Body of pancreas (tissue), 4 donors: ENCODE data around the gene EZH1. TPM values are rescaled to one million over a fixed set of nuclear protein-coding genes. Genes with fewer than 3 reads are reported as not detected.
A peak's percentile ranks its signal among the peaks of the same experiment; 100 is the strongest.

Source experiments
- ATAC-seq: fragments of 150-250 bp; one replicate; pipeline ENCODE4 v1.9.1; 2016
- DNase-seq, 4 donors: peaks; one replicate each; pipeline ENCODE4 v3.0.0-alpha.2; 2019
- H3K27ac ChIP-seq, 4 donors: fragments of 200-600 bp; sonication (generic); 1 replicate in 3 of 4; 2 replicates in 1 of 4; pipeline versions ENCODE4 v1.5.1 to v1.6.1; 2016 to 2019; ENCODE audit warnings: mild to moderate bottlenecking in 1 of 4, mixed read lengths in 1 of 4, moderate library complexity in 1 of 4
- H3K27me3 ChIP-seq, 2 donors: fragments of 200-600 bp; sonication (generic); one replicate each; pipeline ENCODE4 v1.6.0; 2016; ENCODE audit warnings: mild to moderate bottlenecking in 1 of 2
- H3K36me3 ChIP-seq, 2 donors: fragments of 200-600 bp; sonication (generic); replicated peaks in 1 of 2; 2 replicates each; pipeline ENCODE4 v1.5.1; 2016; ENCODE audit warnings: low read depth in 2 of 2; ENCODE audit not compliant: insufficient read depth in 1 of 2
- H3K4me1 ChIP-seq: fragments of 200-600 bp; sonication (generic); one replicate; pipeline ENCODE4 v1.6.0; 2016
- H3K4me3 ChIP-seq, 2 donors: fragments of 200-600 bp; sonication (generic); 1 replicate in 1 of 2; 2 replicates in 1 of 2; pipeline ENCODE4 v1.5.1; 2016 to 2019
- H3K9me3 ChIP-seq, 3 donors: fragments of 200-600 bp; sonication (generic); 1 replicate in 2 of 3; 2 replicates in 1 of 3; pipeline ENCODE4 v1.5.1; 2016
- CTCF ChIP-seq, 7 experiments: fragments of 450-650 bp in 4 of 7; fragments of 200-600 bp in 3 of 7; sonication (generic) in 3 of 7; IDR thresholded peaks; one replicate each; pipeline ENCODE4 v1.5.1; 2016 to 2019; ENCODE audit warnings: antibody characterized with exemption in 7 of 7
- POLR2A ChIP-seq, 3 donors: fragments of 450-650 bp; IDR thresholded peaks; one replicate each; pipeline ENCODE4 v1.6.1; 2016; ENCODE audit warnings: antibody characterized with exemption in 3 of 3, mild to moderate bottlenecking in 2 of 3
- WGBS, 2 donors: methylation state at CpG; one replicate each; pipeline ENCODE4 v1.1.5; 2017; 5-methylcytosine and 5-hydroxymethylcytosine counted together
- intact Hi-C: fragments of 100-400 bp; cut with DNase I; formaldehyde crosslinking; loops from one replicate; pipeline ENCODE4 v1.15.1; 2023
- total RNA-seq, 2 donors: library from RNA; depleted of rRNA; stranded (reverse); fragments of >200 nt; gene quantifications; one replicate each; pipeline ENCODE4 v1.1.0, GENCODE V29; 2016

Gene EZH1
- total RNA-seq, 2 donors from 2014 or later = 19.1 to 28.5 TPM

- Histone ChIP-seq H3K36me3 (peaks cover 6 to 14% of the 10 kb centered on the region in 2 donors), H3K4me3 (no peak overlapping the region), H3K9me3 (no peaks in the 10 kb centered on the region), H3K27me3 (peaks cover 0 to 32% of the 10 kb centered on the region in 2 donors), H3K4me1 (peaks cover 28% of the 10 kb centered on the region), H3K27ac (no peak overlapping the region)
- WGBS, 2 donors = 28 to 44% methylated on average over 7 to 10 of the region's 10 CpGs
- intact Hi-C loops = no loop called here
- TF ChIP-seq POLR2A (IDR thresholded peaks at IDR 0.05) (no peak), CTCF (IDR thresholded peaks at IDR 0.05) (no peak)
- ATAC-seq (no peak), DNase-seq (no peak)
These were observed 36.9 kb upstream of the EZH1 start for GRCh38 chr17:42781639-42782165.

- TF ChIP-seq CTCF (IDR thresholded peaks at IDR 0.05) (no peak), POLR2A (IDR thresholded peaks at IDR 0.05) (no peak)
- ATAC-seq (no peak), DNase-seq (no peak)
- Histone ChIP-seq H3K27ac (no peak overlapping the region), H3K9me3 (no peaks in the 10 kb centered on the region), H3K36me3 (peaks cover 6 to 17% of the 10 kb centered on the region in 2 donors), H3K4me3 (no peak overlapping the region), H3K27me3 (peaks cover 0 to 27% of the 10 kb centered on the region in 2 donors), H3K4me1 (peaks cover 28% of the 10 kb centered on the region)
- 12 to 22% methylated on average over 21 to 33 of the region's 39 CpGs for WGBS, 2 donors
- intact Hi-C loops = no loop called here
These were observed 36.2 kb upstream of the EZH1 start for GRCh38 chr17:42780851-42781638.

DNA sequence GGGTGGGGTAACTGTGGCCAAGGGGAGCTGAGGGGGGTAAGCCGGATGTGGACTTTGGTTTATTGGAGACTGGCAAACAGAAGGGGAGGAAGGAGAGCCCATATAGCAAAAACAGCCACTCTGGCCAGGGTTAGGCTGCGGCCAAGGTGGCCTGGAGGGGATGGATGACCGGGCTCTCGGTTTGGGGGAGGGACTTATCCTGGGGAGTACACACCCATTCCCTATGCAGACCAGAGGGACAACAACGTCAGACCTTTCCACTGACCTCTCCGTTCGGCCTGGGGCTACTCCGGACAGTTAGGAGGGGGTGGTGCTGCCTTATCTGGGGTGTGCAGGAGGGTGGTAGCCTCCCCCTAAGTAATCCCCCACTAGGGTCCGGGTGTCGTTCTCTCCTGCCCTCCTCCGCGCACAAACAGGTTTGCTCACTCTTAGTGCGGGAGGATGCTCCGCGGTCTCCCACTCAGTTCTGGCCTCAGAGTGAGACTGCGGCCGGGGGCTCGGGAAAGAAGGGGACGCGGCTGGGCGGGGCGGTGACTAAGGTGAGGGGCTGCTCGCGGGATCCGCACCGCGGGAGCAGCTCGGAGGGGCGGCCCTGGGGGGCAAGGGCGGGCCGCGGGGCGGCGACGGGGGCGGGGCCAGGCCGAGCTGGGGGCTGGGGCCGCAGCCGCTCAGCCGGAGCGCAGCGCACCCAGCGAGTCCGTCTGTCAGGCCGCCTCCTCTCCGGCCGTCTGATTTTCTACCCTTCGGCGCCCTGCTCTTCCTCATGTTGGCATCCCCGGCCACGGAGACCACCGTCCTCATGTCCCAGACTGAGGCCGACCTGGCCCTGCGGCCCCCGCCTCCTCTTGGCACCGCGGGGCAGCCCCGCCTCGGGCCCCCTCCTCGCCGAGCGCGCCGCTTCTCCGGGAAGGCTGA is 35.4 kb upstream of the EZH1 start, which contains the start of gene WNK4:
Gene WNK4 (plus strand): TSS at position 675 of the 915 bp plus-strand sequence. CDS start 89 bp downstream, at position 764.
- WGBS, 2 donors = 6 to 17% methylated on average over 7 to 63 of the region's 65 CpGs
- peaks cover 0 to 19% of the 10 kb centered on the region in 2 donors for H3K27me3 ChIP-seq
- peak; percentile 49 for ATAC-seq
- H3K4me3 ChIP-seq = no peak within 1 kb of the TSS
- peaks cover 6 to 17% of the 10 kb centered on the region in 2 donors for H3K36me3 ChIP-seq
- H3K4me1 ChIP-seq = peaks cover 27% of the 10 kb centered on the region
- intact Hi-C loops = no loop called here
- peak in 1 of 4 donors; percentile 15 for DNase-seq
- H3K27ac ChIP-seq = no peak within 1 kb of the TSS
- H3K9me3 ChIP-seq = no peaks in the 10 kb centered on the region
- TF ChIP-seq CTCF (IDR thresholded peaks at IDR 0.05) (no peak), POLR2A (IDR thresholded peaks at IDR 0.05) (peak in 2 of 3 donors; percentile 9 to 14)

DNA sequence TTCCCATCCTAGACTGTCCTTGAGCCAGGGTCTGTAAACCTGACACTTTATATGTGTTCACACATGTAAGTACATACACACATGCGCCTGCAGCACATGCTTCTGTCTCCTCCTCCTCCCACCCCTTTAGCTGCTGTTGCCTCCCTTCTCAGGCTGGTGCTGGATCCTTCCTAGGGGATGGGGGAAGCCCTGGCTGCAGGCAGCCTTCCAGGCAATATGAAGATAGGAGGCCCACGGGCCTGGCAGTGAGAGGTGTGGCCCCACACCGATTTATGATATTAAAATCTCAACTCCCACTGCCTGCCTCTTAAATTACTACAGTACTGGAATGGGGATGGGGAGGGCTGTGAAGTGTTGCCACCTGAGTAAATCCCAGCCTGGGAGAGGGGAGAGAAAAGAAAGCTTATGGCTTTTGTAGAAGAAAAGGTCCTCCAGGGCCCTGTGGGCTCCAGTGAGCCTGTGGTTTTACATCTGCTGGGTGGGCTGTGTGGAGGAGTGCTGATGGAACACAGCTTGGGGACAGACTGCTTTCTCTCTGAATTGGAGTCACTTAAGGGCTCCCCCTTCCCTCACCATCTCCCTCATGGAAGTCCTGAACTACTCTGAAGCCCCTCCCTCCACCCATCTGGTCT is 34.6 kb upstream of the EZH1 start:
- Histone ChIP-seq H3K4me1 (peaks cover 20% of the 10 kb centered on the region), H3K9me3 (no peaks in the 10 kb centered on the region), H3K27me3 (peaks cover 0 to 15% of the 10 kb centered on the region in 2 donors), H3K27ac (no peak overlapping the region), H3K4me3 (no peak overlapping the region), H3K36me3 (peaks cover 6 to 17% of the 10 kb centered on the region in 2 donors)
- TF ChIP-seq CTCF (IDR thresholded peaks at IDR 0.05) (no peak), POLR2A (IDR thresholded peaks at IDR 0.05) (no peak)
- no peak for DNase-seq
- 68 to 82% methylated on average over 3 of the region's 3 CpGs for WGBS, 2 donors
- intact Hi-C loops = no loop called here
- ATAC-seq = no peak
